Measurements from ENCODE around the gene ELP2.

DNA sequence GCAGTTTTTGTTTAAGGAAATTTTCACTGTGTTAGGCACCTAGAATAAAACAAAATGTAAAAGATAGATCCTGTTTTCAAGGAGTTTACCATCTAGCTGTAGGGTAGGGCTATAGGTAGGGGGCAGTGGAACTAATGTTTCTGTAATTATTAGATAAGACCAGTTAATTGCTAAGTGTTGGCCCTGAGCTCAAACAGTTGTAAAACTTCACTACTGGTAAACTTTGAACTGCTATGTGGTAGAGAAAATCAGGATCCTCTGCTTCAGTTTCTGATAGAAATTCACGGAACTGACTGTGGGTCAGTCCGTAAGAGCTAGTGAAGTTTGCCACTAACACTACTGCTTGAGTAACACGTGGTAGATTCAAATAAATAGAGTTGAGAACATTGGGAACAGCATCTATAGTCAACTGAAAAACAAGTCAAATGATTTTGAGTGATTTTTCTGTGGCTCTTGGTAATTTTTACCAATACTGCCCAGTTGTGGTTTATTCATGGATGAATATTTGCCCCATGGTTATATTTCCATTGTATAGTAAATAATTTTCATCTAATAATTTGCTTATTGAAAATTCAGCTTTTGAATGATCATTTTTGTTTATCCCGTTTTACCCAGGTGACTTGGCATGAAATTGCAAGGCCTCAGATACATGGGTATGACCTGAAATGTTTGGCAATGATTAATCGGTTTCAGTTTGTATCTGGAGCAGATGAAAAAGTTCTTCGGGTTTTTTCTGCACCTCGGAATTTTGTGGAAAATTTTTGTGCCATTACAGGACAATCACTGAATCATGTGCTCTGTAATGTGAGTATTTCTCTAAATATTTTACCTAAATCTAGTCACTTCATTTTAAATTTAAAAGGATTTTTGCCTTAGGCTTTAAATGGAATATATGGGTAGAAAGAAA, 26.4 kb downstream of the ELP2 start:
- TF ChIP-seq EZH2phosphoT487 (IDR thresholded peaks at IDR 0.05; ENCODE audit: low read depth, severe bottlenecking, unreplicated experiment) = no peak
- no peak for TF ChIP-seq CTCF (IDR thresholded peaks at IDR 0.05; ENCODE audit: poor library complexity)
- no peak for TF ChIP-seq EZH2 (IDR thresholded peaks at IDR 0.05; ENCODE audit: borderline replicate concordance)

Measured in hepatocyte (in vitro differentiated cells).